Measurements from ENCODE around the gene LDB3.

Gene LDB3

GRCh38 chr10:86651631-86652331 lies 16.5 kb upstream of the LDB3 start:
- no peak for DNase-seq
- no peaks in the 10 kb centered on the region for H4K20me1 ChIP-seq (ENCODE audit: insufficient read depth, low read length)
- H3K79me2 ChIP-seq (ENCODE audit: low read length): no peaks in the 10 kb centered on the region
- no peak overlapping the region for H3K4me2 ChIP-seq (ENCODE audit: low read depth, low read length)
- H3K9me3 ChIP-seq (replicated peaks; ENCODE audit: insufficient read depth, low read length): no peaks in the 10 kb centered on the region
- no peak overlapping the region for H3K27ac ChIP-seq (ENCODE audit: low read length)
- no peak overlapping the region for H3K4me3 ChIP-seq (ENCODE audit: low read length)
- no peaks in the 10 kb centered on the region for H3K4me1 ChIP-seq (ENCODE audit: low read length)
- no peak overlapping the region for H2AFZ ChIP-seq (ENCODE audit: low read length)
- H3K27me3 ChIP-seq (replicated peaks; ENCODE audit: insufficient read depth, low read length): peaks cover 9% of the 10 kb centered on the region; the same call in 1 of the 2 replicates
- TF ChIP-seq EZH2phosphoT487 (IDR thresholded peaks at IDR 0.05; ENCODE audit: low read length) (no peak), EZH2 (optimal IDR thresholded peaks at IDR 0.05; ENCODE audit: low read depth, low read length) (no peak), CTCF (IDR thresholded peaks at IDR 0.05; ENCODE audit: low read length) (no peak)
- no peaks in the 10 kb centered on the region for H3K9me2 ChIP-seq (replicated peaks; ENCODE audit: insufficient read depth, low read length)
- no peak overlapping the region for H3K9ac ChIP-seq (ENCODE audit: low read length)
- H3K36me3 ChIP-seq (replicated peaks; ENCODE audit: insufficient read depth, low read length): no peaks in the 10 kb centered on the region
- H3F3A ChIP-seq (ENCODE audit: insufficient read depth, low read length): no peaks in the 10 kb centered on the region

- Histone ChIP-seq H3K79me2 (ENCODE audit: low read length) (no peaks in the 10 kb centered on the region), H3K4me3 (ENCODE audit: low read length) (no peak overlapping the region), H3K4me1 (ENCODE audit: low read length) (no peaks in the 10 kb centered on the region), H2AFZ (ENCODE audit: low read length) (no peak overlapping the region), H3K36me3 (replicated peaks; ENCODE audit: insufficient read depth, low read length) (no peaks in the 10 kb centered on the region), H3K9ac (ENCODE audit: low read length) (no peak overlapping the region), H4K20me1 (ENCODE audit: insufficient read depth, low read length) (no peaks in the 10 kb centered on the region), H3K27ac (ENCODE audit: low read length) (no peak overlapping the region), H3K4me2 (ENCODE audit: low read depth, low read length) (no peak overlapping the region), H3K9me3 (replicated peaks; ENCODE audit: insufficient read depth, low read length) (no peaks in the 10 kb centered on the region), H3K9me2 (replicated peaks; ENCODE audit: insufficient read depth, low read length) (no peaks in the 10 kb centered on the region), H3K27me3 (replicated peaks; ENCODE audit: insufficient read depth, low read length) (peaks cover 17% of the 10 kb centered on the region), H3F3A (ENCODE audit: insufficient read depth, low read length) (no peaks in the 10 kb centered on the region)
- TF ChIP-seq EZH2 (optimal IDR thresholded peaks at IDR 0.05; ENCODE audit: low read depth, low read length) (no peak), CTCF (IDR thresholded peaks at IDR 0.05; ENCODE audit: low read length) (no peak), EZH2phosphoT487 (IDR thresholded peaks at IDR 0.05; ENCODE audit: low read length) (no peak)
- DNase-seq: no peak
Observed at GRCh38 chr10:86652361-86653202, 15.7 kb upstream of the LDB3 start.

- H3K9me3 ChIP-seq (replicated peaks; ENCODE audit: insufficient read depth, low read length): no peaks in the 10 kb centered on the region
- no peak overlapping the region for H3K27ac ChIP-seq (ENCODE audit: low read length)
- H3F3A ChIP-seq (ENCODE audit: insufficient read depth, low read length): no peaks in the 10 kb centered on the region
- no peaks in the 10 kb centered on the region for H3K79me2 ChIP-seq (ENCODE audit: low read length)
- no peaks in the 10 kb centered on the region for H3K4me1 ChIP-seq (ENCODE audit: low read length)
- no peaks in the 10 kb centered on the region for H3K36me3 ChIP-seq (replicated peaks; ENCODE audit: insufficient read depth, low read length)
- H3K9ac ChIP-seq (ENCODE audit: low read length): no peak overlapping the region
- no peaks in the 10 kb centered on the region for H4K20me1 ChIP-seq (ENCODE audit: insufficient read depth, low read length)
- H3K9me2 ChIP-seq (replicated peaks; ENCODE audit: insufficient read depth, low read length): no peaks in the 10 kb centered on the region
- H2AFZ ChIP-seq (ENCODE audit: low read length): no peak overlapping the region
- no peak for DNase-seq
- TF ChIP-seq EZH2phosphoT487 (IDR thresholded peaks at IDR 0.05; ENCODE audit: low read length) (no peak), CTCF (IDR thresholded peaks at IDR 0.05; ENCODE audit: low read length) (no peak), EZH2 (optimal IDR thresholded peaks at IDR 0.05; ENCODE audit: low read depth, low read length) (no peak)
- H3K4me3 ChIP-seq (ENCODE audit: low read length): no peak overlapping the region
- no peak overlapping the region for H3K4me2 ChIP-seq (ENCODE audit: low read depth, low read length)
- peaks cover 25% of the 10 kb centered on the region for H3K27me3 ChIP-seq (replicated peaks; ENCODE audit: insufficient read depth, low read length)
Observed at GRCh38 chr10:86653379-86653778, 14.9 kb upstream of the LDB3 start.
